Left ventricle myocardium superior (tissue), 1 donor: ENCODE data around the gene TMBIM6. TPM values are rescaled to one million over a fixed set of nuclear protein-coding genes. Genes with fewer than 3 reads are reported as not detected.
A peak's percentile ranks its signal among the peaks of the same experiment; 100 is the strongest.
"Not testable (repeated sequence)": the region's sequence is repeated elsewhere in the genome, so short reads cannot be mapped to it uniquely, and the experiment has no call there.

ENCODE experiments used
- ATAC-seq: fragments of 200-7000 bp; cut with Tn5 transposase; one replicate; pipeline ENCODE4 v1.9.1; 2020; ENCODE audit warnings: mild to moderate bottlenecking, moderate library complexity
- DNase-seq: peaks from one replicate; pipeline ENCODE4 v3.0.0-alpha.2; 2020
- intact Hi-C: fragments of 100-400 bp; cut with micrococcal nuclease; formaldehyde crosslinking; loops from one replicate; pipeline ENCODE4 v1.11.0; 2022
- total RNA-seq: library from RNA; stranded (reverse); fragmentation: NEBNext Ultra II Directional; extraction: Animal tissue kit (Norgen Biotek cat#: 25700); gene quantifications from one replicate; pipeline ENCODE4 v1.2.1, GENCODE V29; 2021
- donor health status: DM: no; HTN: yes; CAD: no; lungs with severe emphysema.

Gene TMBIM6
- total RNA-seq, 1 donor from 2014 or later: 255 TPM

GRCh38 chr12:49763006-49763591, 21.7 kb downstream of the TMBIM6 start:
- DNase-seq: peak; percentile 86
- intact Hi-C loops: no loop called here
- peak; percentile 76 for ATAC-seq

GRCh38 chr12:49764126-49764525, 22.8 kb downstream of the TMBIM6 start:
- DNase-seq (no peak), ATAC-seq (no peak)
- intact Hi-C loops: no loop called here

- ATAC-seq: no peak
- no peak for DNase-seq
- intact Hi-C loops: no loop called here
Measured at GRCh38 chr12:49766115-49766455, 24.7 kb downstream of the TMBIM6 start.

- no peak for ATAC-seq
- intact Hi-C loops: no loop called here
Measured at GRCh38 chr12:49767333-49767732, 26.0 kb downstream of the TMBIM6 start.

GRCh38 chr12:49773102-49773501, 31.7 kb downstream of the TMBIM6 start:
- DNase-seq, ATAC-seq, intact Hi-C loops: not testable (repeated sequence)

More at GRCh38 chr12:49767333-49767732, 26.0 kb downstream of the TMBIM6 start:
- no peak for DNase-seq

- ATAC-seq (peak; percentile 91), DNase-seq (peak; percentile 78)
- intact Hi-C loops: loop anchor here (5.0 kb wide), 1 partner anchor 61 kb away; no protein-coding TSS in a partner anchor
Measured at GRCh38 chr12:49776413-49776812, 35.1 kb downstream of the TMBIM6 start.

- DNase-seq (no peak), ATAC-seq (no peak)
- intact Hi-C loops: loop anchor here (5.0 kb wide), 1 partner anchor 60 kb away; no protein-coding TSS in a partner anchor
Measured at GRCh38 chr12:49776858-49777257, 35.5 kb downstream of the TMBIM6 start.

GRCh38 chr12:49777341-49777740, 36.0 kb downstream of the TMBIM6 start:
- no peak for DNase-seq

GRCh38 chr12:49777800-49778748, 36.7 kb downstream of the TMBIM6 start:
- ATAC-seq: peak; percentile 60
- DNase-seq: peak; percentile 72
- intact Hi-C loops: loop anchor here (5.0 kb wide), 1 partner anchor 59 kb away; no protein-coding TSS in a partner anchor

More at GRCh38 chr12:49777341-49777740, 36.0 kb downstream of the TMBIM6 start:
- intact Hi-C loops: loop anchor here (5.0 kb wide), 1 partner anchor 60 kb away; no protein-coding TSS in a partner anchor
- ATAC-seq: no peak

GRCh38 chr12:49779581-49779980, 38.2 kb downstream of the TMBIM6 start:
- no peak for ATAC-seq
- DNase-seq: no peak
- intact Hi-C loops: loop anchor here (5.0 kb wide), 1 partner anchor 58 kb away; no protein-coding TSS in a partner anchor

- ATAC-seq, intact Hi-C loops, DNase-seq: not testable (repeated sequence)
Measured at GRCh38 chr12:49780914-49781313, 39.6 kb downstream of the TMBIM6 start.

GRCh38 chr12:49783917-49784676, 42.7 kb downstream of the TMBIM6 start:
- intact Hi-C loops: no loop called here
- DNase-seq: no peak
- ATAC-seq: peak; percentile 54

GRCh38 chr12:49784756-49785409, 43.5 kb downstream of the TMBIM6 start:
- no peak for DNase-seq
- intact Hi-C loops: no loop called here
- ATAC-seq: peak; percentile 20

- intact Hi-C loops: no loop called here
- DNase-seq: no peak
- ATAC-seq: no peak
Measured at GRCh38 chr12:49787672-49788071, 46.3 kb downstream of the TMBIM6 start.

- no peak for DNase-seq
- intact Hi-C loops: no loop called here
- no peak for ATAC-seq
Measured at GRCh38 chr12:49789992-49790391, 48.6 kb downstream of the TMBIM6 start.

GRCh38 chr12:49790741-49791555, 49.6 kb downstream of the TMBIM6 start:
- DNase-seq (no peak), ATAC-seq (no peak)
- intact Hi-C loops: no loop called here

GRCh38 chr12:49791700-49792099, 50.3 kb downstream of the TMBIM6 start:
- intact Hi-C loops: no loop called here
- ATAC-seq (no peak), DNase-seq (no peak)
